Gastrocnemius medialis (tissue), 4 donors: ENCODE data around the gene RABGAP1L. TPM values are rescaled to one million over a fixed set of nuclear protein-coding genes. Genes with fewer than 3 reads are reported as not detected.
"Not testable (repeated sequence)": the region's sequence is repeated elsewhere in the genome, so short reads cannot be mapped to it uniquely, and the experiment has no call there.

Source experiments
- ATAC-seq, 2 donors: fragments of 150-250 bp; one replicate each; pipeline ENCODE4 v1.9.1; 2016
- DNase-seq, 2 donors: peaks; one replicate each; pipeline ENCODE4 v3.0.0-alpha.2; 2019
- H3K27ac ChIP-seq, 4 donors: fragments of 200-600 bp; sonication (generic); 1 replicate in 1 of 4; 2 replicates in 3 of 4; pipeline ENCODE4 v1.5.1; 2016 to 2018; ENCODE audit warnings: mild to moderate bottlenecking in 2 of 4, moderate library complexity in 1 of 4
- H3K27me3 ChIP-seq, 3 donors: fragments of 200-600 bp; sonication (generic) in 2 of 3; 1 replicate in 1 of 3; 2 replicates in 2 of 3; pipeline versions ENCODE4 v1.5.1 to v1.6.0; 2016 to 2019; ENCODE audit warnings: mild to moderate bottlenecking in 1 of 3, moderate library complexity in 1 of 3
- H3K36me3 ChIP-seq, 2 donors: fragments of 200-600 bp; sonication (generic) in 1 of 2; one replicate each; pipeline ENCODE4 v1.5.1; 2017 to 2018
- H3K4me1 ChIP-seq, 2 donors: fragments of 200-600 bp; sonication (generic) in 1 of 2; one replicate each; pipeline ENCODE4 v1.5.1; 2016 to 2017; ENCODE audit warnings: mild to moderate bottlenecking in 2 of 2
- H3K4me3 ChIP-seq, 4 donors: fragments of 200-600 bp; sonication (generic) in 3 of 4; 1 replicate in 1 of 4; 2 replicates in 3 of 4; pipeline ENCODE4 v1.5.1; 2016 to 2019; ENCODE audit warnings: mild to moderate bottlenecking in 2 of 4
- H3K9me3 ChIP-seq, 3 donors: fragments of 200-600 bp; sonication (generic) in 2 of 3; 1 replicate in 1 of 3; 2 replicates in 2 of 3; pipeline ENCODE4 v1.5.1; 2016 to 2019
- CTCF ChIP-seq, 5 experiments: fragments of 450-650 bp in 3 of 5; fragments of 200-600 bp in 2 of 5; sonication (generic) in 2 of 5; IDR thresholded peaks in 4 of 5; conservative IDR thresholded peaks in 1 of 5; 1 replicate in 4 of 5; 2 replicates in 1 of 5; pipeline ENCODE4 v1.5.1; 2016 to 2019; ENCODE audit warnings: antibody characterized with exemption in 5 of 5, mild to moderate bottlenecking in 3 of 5, moderate library complexity in 3 of 5
- POLR2A ChIP-seq, 2 donors: fragments of 450-650 bp; IDR thresholded peaks; one replicate each; pipeline ENCODE4 v1.6.1; 2017; ENCODE audit warnings: antibody characterized with exemption in 2 of 2, mild to moderate bottlenecking in 2 of 2, moderate library complexity in 2 of 2
- in situ Hi-C, 4 donors: fragments of 200-750 bp; cut with MboI; loops; one replicate each; pipeline versions ENCODE4 v1.15.0 to v1.8.0; 2017; ENCODE audit warnings: low sequenced_read_pairs in 4 of 4
- intact Hi-C: fragments of 100-400 bp; cut with DNase I; formaldehyde crosslinking; loops from one replicate; pipeline ENCODE4 v1.15.1; 2023; ENCODE audit warnings: low total_unique reads
- total RNA-seq, 4 donors: library from RNA; depleted of rRNA; stranded (reverse); fragments of >200 nt; gene quantifications; one replicate each; pipeline versions ENCODE4 v1.1.0 to v1.2.3, GENCODE V29; 2016

Gene RABGAP1L
- total RNA-seq, 4 donors from 2014 or later = 8.8 to 22.2 (median 14.9) TPM

- ATAC-seq (no peak), DNase-seq (no peak)
- no peaks in the 10 kb centered on the region for H3K9me3 ChIP-seq
- TF ChIP-seq POLR2A (IDR thresholded peaks at IDR 0.05) (no peak), CTCF (IDR thresholded peaks at IDR 0.05 in 4 of 5, conservative IDR thresholded peaks at IDR 0.05 in 1 of 5) (no peak)
- H3K27me3 ChIP-seq = no peaks in the 10 kb centered on the region
- intact Hi-C loops = no loop called here
- H3K4me3 ChIP-seq = no peak overlapping the region
- in situ Hi-C loops = no loop called here
- H3K27ac ChIP-seq = no peak overlapping the region
- H3K4me1 ChIP-seq = peaks cover 18 to 37% of the 10 kb centered on the region in 2 donors
- peaks cover 0 to 85% of the 10 kb centered on the region in 2 donors for H3K36me3 ChIP-seq
Observed at GRCh38 chr1:175013445-175013844, 854.1 kb downstream of the RABGAP1L start.

GRCh38 chr1:175015243-175015642 lies 855.9 kb downstream of the RABGAP1L start:
- peaks cover 0 to 70% of the 10 kb centered on the region in 2 donors for H3K36me3 ChIP-seq
- intact Hi-C loops = no loop called here
- ATAC-seq = no peak
- no peaks in the 10 kb centered on the region for H3K27me3 ChIP-seq
- no peak overlapping the region for H3K4me3 ChIP-seq
- no peaks in the 10 kb centered on the region for H3K9me3 ChIP-seq
- no peak for TF ChIP-seq CTCF (IDR thresholded peaks at IDR 0.05 in 4 of 5, conservative IDR thresholded peaks at IDR 0.05 in 1 of 5)
- no peak for TF ChIP-seq POLR2A (IDR thresholded peaks at IDR 0.05)
- peaks cover 14 to 28% of the 10 kb centered on the region in 2 donors for H3K4me1 ChIP-seq
- in situ Hi-C loops = no loop called here
- no peak for DNase-seq
- peak overlapping the region; percentile 81 to 91 (median 86) for H3K27ac ChIP-seq

- no peak overlapping the region for H3K4me3 ChIP-seq
- no peak for DNase-seq
- no peak overlapping the region for H3K27ac ChIP-seq
- H3K36me3 ChIP-seq = peaks cover 0 to 28% of the 10 kb centered on the region in 2 donors
- peaks cover 29 to 50% of the 10 kb centered on the region in 2 donors for H3K4me1 ChIP-seq
- no peaks in the 10 kb centered on the region for H3K9me3 ChIP-seq
- H3K27me3 ChIP-seq = no peaks in the 10 kb centered on the region
- intact Hi-C loops = no loop called here
- TF ChIP-seq CTCF (IDR thresholded peaks at IDR 0.05 in 4 of 5, conservative IDR thresholded peaks at IDR 0.05 in 1 of 5) = no peak
- TF ChIP-seq POLR2A (IDR thresholded peaks at IDR 0.05) = no peak
- in situ Hi-C loops = no loop called here
- no peak for ATAC-seq
Observed at GRCh38 chr1:175019524-175019923, 860.2 kb downstream of the RABGAP1L start.

- intact Hi-C loops (loop anchor here (1.0 to 10.0 kb wide), 3 partner anchors 24 to 292 kb away; partner anchors contain the start of genes CACYBP and KIAA0040), in situ Hi-C loops (loop anchor here in 1 of 4 donors (10.0 kb wide), 1 partner anchor 302 kb away; no protein-coding TSS in a partner anchor)
- Histone ChIP-seq H3K4me1 (peaks cover 15 to 22% of the 10 kb centered on the region in 2 donors), H3K27ac (peak within 1 kb of the TSS; percentile 88 to 95 (median 90)), H3K27me3 (no peaks in the 10 kb centered on the region), H3K9me3 (no peaks in the 10 kb centered on the region), H3K36me3 (peaks cover 0 to 2% of the 10 kb centered on the region in 2 donors), H3K4me3 (peak within 1 kb of the TSS; percentile 93 to 99 (median 98))
- DNase-seq = peak; percentile 95 to 98
- TF ChIP-seq CTCF (IDR thresholded peaks at IDR 0.05 in 4 of 5, conservative IDR thresholded peaks at IDR 0.05 in 1 of 5) (no peak), POLR2A (IDR thresholded peaks at IDR 0.05) (peak; percentile 84 to 86)
- peak; percentile 98 for ATAC-seq
Observed at GRCh38 chr1:175023043-175023921, 864.0 kb downstream of the RABGAP1L start, which contains the start of gene MRPS14. Gene MRPS14 (minus strand): TSS chr1:175023425. CDS start chr1:175023408, 17 bp downstream.

GRCh38 chr1:175023922-175024242 lies 864.6 kb downstream of the RABGAP1L start:
- ATAC-seq = peak in 1 of 2 donors; percentile 4
- H3K27me3 ChIP-seq, DNase-seq, H3K9me3 ChIP-seq, H3K36me3 ChIP-seq: not testable (repeated sequence)
- in situ Hi-C loops = loop anchor here in 1 of 4 donors (10.0 kb wide), 1 partner anchor 301 kb away; no protein-coding TSS in a partner anchor
- H3K4me1 ChIP-seq = peaks cover 15 to 22% of the 10 kb centered on the region in 2 donors
- peak overlapping the region; percentile 88 to 95 (median 90) for H3K27ac ChIP-seq
- intact Hi-C loops = loop anchor here (1.0 to 10.0 kb wide), 3 partner anchors 25 to 291 kb away; partner anchors contain the start of genes CACYBP and KIAA0040
- peak overlapping the region; percentile 93 to 99 (median 98) for H3K4me3 ChIP-seq
